H9 (cell line): ENCODE data around the gene LTBP2. TPM values are rescaled to one million over a fixed set of nuclear protein-coding genes. Genes with fewer than 3 reads are reported as not detected.

Source experiments
- DNase-seq: peaks from one replicate; pipeline ENCODE4 v3.0.0-alpha.2; 2017
- H2AFZ ChIP-seq: one replicate; pipeline ENCODE4 v1.6.1; 2013; ENCODE audit warnings: mild to moderate bottlenecking, low read length, control low read depth, moderate library complexity
- H2AK5ac ChIP-seq: 2 replicates; pipeline ENCODE4 v1.6.1; 2013; ENCODE audit warnings: low read length, control low read depth, mixed read lengths; ENCODE audit not compliant: insufficient read length
- H2BK120ac ChIP-seq: one replicate; pipeline ENCODE4 v1.6.1; 2013; ENCODE audit warnings: low read depth, mild to moderate bottlenecking, low read length, control low read depth, inconsistent platforms; ENCODE audit not compliant: poor library complexity, severe bottlenecking
- H2BK12ac ChIP-seq: 2 replicates; pipeline ENCODE4 v1.6.1; 2013; ENCODE audit warnings: low read length, control low read depth, mixed read lengths, low read depth; ENCODE audit not compliant: insufficient read length
- H2BK15ac ChIP-seq: 2 replicates; pipeline ENCODE4 v1.6.1; 2013; ENCODE audit warnings: low read depth, low read length, control low read depth
- H2BK20ac ChIP-seq: one replicate; pipeline ENCODE4 v1.6.1; 2013; ENCODE audit warnings: low read depth, mild to moderate bottlenecking, low read length, control low read depth, inconsistent platforms; ENCODE audit not compliant: poor library complexity, severe bottlenecking
- H2BK5ac ChIP-seq: 2 replicates; pipeline ENCODE4 v1.6.1; 2013; ENCODE audit warnings: low read length, control low read depth, mixed read lengths; ENCODE audit not compliant: insufficient read length
- H3K14ac ChIP-seq: 2 replicates; pipeline ENCODE4 v1.6.1; 2013; ENCODE audit warnings: low read length, control low read depth; ENCODE audit not compliant: insufficient read depth
- H3K18ac ChIP-seq: 2 replicates; pipeline ENCODE4 v1.6.1; 2013; ENCODE audit warnings: low read depth, mild to moderate bottlenecking, mixed read lengths, low read length, control low read depth; ENCODE audit not compliant: insufficient read length
- H3K23ac ChIP-seq: 2 replicates; pipeline ENCODE4 v1.6.1; 2013; ENCODE audit warnings: low read length, control low read depth, mixed read lengths, low read depth; ENCODE audit not compliant: insufficient read length
- H3K23me2 ChIP-seq: 2 replicates; pipeline ENCODE4 v1.6.1; 2013; ENCODE audit warnings: low read depth, mild to moderate bottlenecking, mixed read lengths, low read length, control low read depth; ENCODE audit not compliant: insufficient read length, poor library complexity, severe bottlenecking
- H3K27ac ChIP-seq: 2 replicates; pipeline ENCODE4 v1.5.1; 2013; ENCODE audit warnings: low read length, control low read depth, mixed read lengths, low read depth; ENCODE audit not compliant: insufficient read length
- H3K27me3 ChIP-seq: 2 replicates; pipeline ENCODE4 v1.6.1; 2013; ENCODE audit warnings: low read length, control low read depth, inconsistent platforms; ENCODE audit not compliant: insufficient read depth
- H3K4ac ChIP-seq: 2 replicates; pipeline ENCODE4 v1.6.1; 2013; ENCODE audit warnings: low read depth, mild to moderate bottlenecking, control low read depth, inconsistent platforms, low read length, moderate library complexity
- H3K4me1 ChIP-seq: 2 replicates; pipeline ENCODE4 v1.6.1; 2013; ENCODE audit warnings: low read length, control low read depth, inconsistent platforms; ENCODE audit not compliant: insufficient read depth
- H3K4me2 ChIP-seq: 2 replicates; pipeline ENCODE4 v1.6.1; 2013; ENCODE audit warnings: low read length, control low read depth, mixed read lengths; ENCODE audit not compliant: insufficient read length, insufficient read depth
- H3K56ac ChIP-seq: 2 replicates; pipeline ENCODE4 v1.6.1; 2013; ENCODE audit warnings: low read depth, mild to moderate bottlenecking, mixed read lengths, low read length, control low read depth; ENCODE audit not compliant: insufficient read length
- H3K79me1 ChIP-seq: 2 replicates; pipeline ENCODE4 v1.6.1; 2013; ENCODE audit warnings: low read depth, mild to moderate bottlenecking, moderate library complexity, low read length, control low read depth, inconsistent platforms; ENCODE audit not compliant: insufficient read depth, poor library complexity, severe bottlenecking
- H3K79me2 ChIP-seq: 2 replicates; pipeline ENCODE4 v1.6.1; 2013; ENCODE audit warnings: low read length, control low read depth, inconsistent platforms; ENCODE audit not compliant: insufficient read depth
- H3K9ac ChIP-seq: 2 replicates; pipeline ENCODE4 v1.6.1; 2013; ENCODE audit warnings: low read length, control low read depth, mixed read lengths; ENCODE audit not compliant: insufficient read length; ENCODE audit errors: extremely low read depth
- H3K9me3 ChIP-seq: one replicate; pipeline ENCODE4 v1.6.1; 2013; ENCODE audit warnings: low read depth, low read length, inconsistent platforms; ENCODE audit not compliant: control insufficient read depth
- H3T11ph ChIP-seq: one replicate; pipeline ENCODE4 v1.6.1; 2013; ENCODE audit warnings: mild to moderate bottlenecking, low read length, control low read depth, inconsistent platforms
- H4K20me1 ChIP-seq: one replicate; pipeline ENCODE4 v1.6.1; 2013; ENCODE audit not compliant: control insufficient read depth, insufficient read length, insufficient read depth
- H4K5ac ChIP-seq: 2 replicates; pipeline ENCODE4 v1.6.1; 2013; ENCODE audit warnings: low read depth, mild to moderate bottlenecking, mixed read lengths, low read length, control low read depth; ENCODE audit not compliant: insufficient read length
- H4K8ac ChIP-seq: replicated peaks from 2 replicates; pipeline ENCODE4 v1.6.1; 2013; ENCODE audit warnings: low read length, control low read depth, mixed read lengths, low read depth; ENCODE audit not compliant: insufficient read length
- H4K91ac ChIP-seq: 2 replicates; pipeline ENCODE4 v1.6.1; 2013; ENCODE audit warnings: low read depth, mild to moderate bottlenecking, moderate library complexity, mixed read lengths, low read length, control low read depth; ENCODE audit not compliant: insufficient read length
- H3K27ac Mint-ChIP-seq, 3 experiments: 2 replicates in 2 of 3; 3 replicates in 1 of 3; pipeline ENCODE4 v1.8.0; 2020 to 2021; ENCODE audit warnings: mixed read lengths in 3 of 3, mild to moderate bottlenecking in 1 of 3, moderate library complexity in 1 of 3
- H3K27me3 Mint-ChIP-seq: 2 replicates; pipeline ENCODE4 v1.8.0; 2021; ENCODE audit warnings: low read depth, mild to moderate bottlenecking, moderate library complexity, mixed read lengths
- H3K36me3 Mint-ChIP-seq, 3 experiments: 2 replicates in 2 of 3; 3 replicates in 1 of 3; pipeline ENCODE4 v1.8.0; 2020 to 2021; ENCODE audit warnings: low read depth in 3 of 3, mixed read lengths in 3 of 3; ENCODE audit not compliant: insufficient read depth in 1 of 3
- H3K4me1 Mint-ChIP-seq, 2 experiments: 2 replicates each; pipeline ENCODE4 v1.8.0; 2020; ENCODE audit warnings: mixed read lengths in 2 of 2
- H3K4me3 Mint-ChIP-seq, 2 experiments: 2 replicates in 1 of 2; 3 replicates in 1 of 2; pipeline ENCODE4 v1.8.0; 2020 to 2021; ENCODE audit warnings: mild to moderate bottlenecking in 2 of 2, mixed read lengths in 2 of 2, moderate library complexity in 1 of 2
- H3K9me3 Mint-ChIP-seq, 2 experiments: 2 replicates in 1 of 2; 3 replicates in 1 of 2; pipeline ENCODE4 v1.8.0; 2020; ENCODE audit warnings: mild to moderate bottlenecking in 2 of 2, mixed read lengths in 2 of 2, moderate library complexity in 1 of 2
- WGBS: extraction: QIAGEN DNeasy Blood & Tissue Kit; methylation state at CpG from one replicate; pipeline ENCODE4 v1.1.7; 2013; ENCODE audit warnings: missing lambda C conversion rate, low lambda C conversion rate, mixed read lengths; ENCODE audit not compliant: insufficient read length; ENCODE audit errors: extremely low coverage; 5-methylcytosine and 5-hydroxymethylcytosine counted together
- total RNA-seq: library from RNA; stranded (reverse); gene quantifications from 2 replicates; pipeline ENCODE4 v1.2.1, GENCODE V29; 2021
- TF ChIP-seq, protein P1 (sequence below): fragments of 200-600 bp; sonication (generic); conservative IDR thresholded peaks from 3 replicates; pipeline ENCODE4 v1.8.0; 2021; ENCODE audit warnings: antibody characterized with exemption, mild to moderate bottlenecking

Gene LTBP2
- total RNA-seq, 1 experiment from 2014 or later: 0.77 TPM

DNA sequence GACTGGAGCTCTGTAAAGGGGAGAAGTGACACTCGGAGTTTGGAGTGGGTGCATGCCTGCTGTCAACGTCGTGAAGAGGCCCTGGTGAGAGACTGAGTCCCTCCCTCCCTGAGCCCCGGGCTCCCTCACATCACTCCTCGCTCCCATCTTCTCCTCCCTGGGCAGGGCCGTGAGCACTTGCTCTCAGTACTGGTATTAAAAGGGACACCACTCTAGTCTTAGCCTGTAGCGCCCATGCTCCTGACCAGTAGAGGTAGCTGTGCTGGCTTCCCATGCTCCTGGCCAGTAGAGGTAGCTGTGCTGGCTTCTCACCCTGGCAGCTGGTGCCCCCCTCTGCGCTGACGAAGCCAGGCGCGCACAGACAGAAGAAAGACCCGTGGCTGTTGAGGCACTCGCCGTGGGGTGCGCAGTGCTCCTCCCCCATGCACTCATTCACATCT is 103.7 kb downstream of the LTBP2 start:
- no peak overlapping the region; a peak in 1 of 7 replicates for H3K27ac Mint-ChIP-seq
- H4K5ac ChIP-seq: no peak overlapping the region
- H3K9me3 ChIP-seq: no peaks in the 10 kb centered on the region
- H3K27me3 Mint-ChIP-seq: peaks cover 23% of the 10 kb centered on the region
- WGBS: no CpG with 5 or more reads among the region's 15 CpGs
- H3K56ac ChIP-seq: no peak overlapping the region
- H4K20me1 ChIP-seq: no peaks in the 10 kb centered on the region
- H4K91ac ChIP-seq: no peak overlapping the region
- H2BK15ac ChIP-seq: no peak overlapping the region
- H3K79me2 ChIP-seq: no peaks in the 10 kb centered on the region
- H3K9ac ChIP-seq: no peak overlapping the region
- no peaks in the 10 kb centered on the region for H3K36me3 Mint-ChIP-seq
- no peaks in the 10 kb centered on the region for H3K23me2 ChIP-seq
- no peak overlapping the region for H3K14ac ChIP-seq
- peaks cover 5% of the 10 kb centered on the region; the same call in 1 of the 2 replicates for H3K4me1 ChIP-seq
- no peak overlapping the region for H3K23ac ChIP-seq
- H2AK5ac ChIP-seq: no peak overlapping the region
- no peak overlapping the region for H3K27ac ChIP-seq
- no peaks in the 10 kb centered on the region for H3K79me1 ChIP-seq
- H3K4ac ChIP-seq: no peak overlapping the region
- H2BK20ac ChIP-seq: no peak overlapping the region
- no peak overlapping the region for H3K4me2 ChIP-seq
- no peak overlapping the region for H3T11ph ChIP-seq
- peak; percentile 90 for DNase-seq
- no peak overlapping the region for H2AFZ ChIP-seq
- peaks cover 29 to 33% of the 10 kb centered on the region in 2 experiments for H3K4me1 Mint-ChIP-seq
- H3K4me3 Mint-ChIP-seq: no peak overlapping the region
- no peak overlapping the region for H3K18ac ChIP-seq
- TF ChIP-seq, protein P1, sequence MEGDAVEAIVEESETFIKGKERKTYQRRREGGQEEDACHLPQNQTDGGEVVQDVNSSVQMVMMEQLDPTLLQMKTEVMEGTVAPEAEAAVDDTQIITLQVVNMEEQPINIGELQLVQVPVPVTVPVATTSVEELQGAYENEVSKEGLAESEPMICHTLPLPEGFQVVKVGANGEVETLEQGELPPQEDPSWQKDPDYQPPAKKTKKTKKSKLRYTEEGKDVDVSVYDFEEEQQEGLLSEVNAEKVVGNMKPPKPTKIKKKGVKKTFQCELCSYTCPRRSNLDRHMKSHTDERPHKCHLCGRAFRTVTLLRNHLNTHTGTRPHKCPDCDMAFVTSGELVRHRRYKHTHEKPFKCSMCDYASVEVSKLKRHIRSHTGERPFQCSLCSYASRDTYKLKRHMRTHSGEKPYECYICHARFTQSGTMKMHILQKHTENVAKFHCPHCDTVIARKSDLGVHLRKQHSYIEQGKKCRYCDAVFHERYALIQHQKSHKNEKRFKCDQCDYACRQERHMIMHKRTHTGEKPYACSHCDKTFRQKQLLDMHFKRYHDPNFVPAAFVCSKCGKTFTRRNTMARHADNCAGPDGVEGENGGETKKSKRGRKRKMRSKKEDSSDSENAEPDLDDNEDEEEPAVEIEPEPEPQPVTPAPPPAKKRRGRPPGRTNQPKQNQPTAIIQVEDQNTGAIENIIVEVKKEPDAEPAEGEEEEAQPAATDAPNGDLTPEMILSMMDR: peak; percentile 91
- H3K9me3 Mint-ChIP-seq: no peaks in the 10 kb centered on the region
- H2BK12ac ChIP-seq: no peak overlapping the region
- H2BK5ac ChIP-seq: no peak overlapping the region
- H4K8ac ChIP-seq: no peak overlapping the region
- no peak overlapping the region for H2BK120ac ChIP-seq
- H3K27me3 ChIP-seq: no peaks in the 10 kb centered on the region
